PC-9 (cell line): ENCODE data around the gene CLBA1.

Source experiments
- CTCF ChIP-seq: fragments of 200-600 bp; sonication (generic); conservative IDR thresholded peaks from 2 replicates; pipeline ENCODE4 v1.6.1; 2017; ENCODE audit warnings: mixed run types, antibody characterized with exemption, mild to moderate bottlenecking, moderate library complexity
- EZH2 ChIP-seq: fragments of 200-600 bp; sonication (generic); IDR thresholded peaks from 2 replicates; pipeline ENCODE4 v1.8.0; 2017; ENCODE audit warnings: antibody characterized with exemption, low read depth

- TF ChIP-seq CTCF = no peak; the same call in 1 of the 2 replicates
- TF ChIP-seq EZH2 = no peak
Measured at GRCh38 chr14:105021656-105022275, 36.2 kb downstream of the CLBA1 start.
